Measurements from ENCODE around the gene JCHAIN. TPM values are rescaled to one million over a fixed set of nuclear protein-coding genes. Genes with fewer than 3 reads are reported as not detected.

The JCHAIN gene
- total RNA-seq, 3 donors from 2014 or later, result 258 to 602 (median 347) TPM

DNA sequence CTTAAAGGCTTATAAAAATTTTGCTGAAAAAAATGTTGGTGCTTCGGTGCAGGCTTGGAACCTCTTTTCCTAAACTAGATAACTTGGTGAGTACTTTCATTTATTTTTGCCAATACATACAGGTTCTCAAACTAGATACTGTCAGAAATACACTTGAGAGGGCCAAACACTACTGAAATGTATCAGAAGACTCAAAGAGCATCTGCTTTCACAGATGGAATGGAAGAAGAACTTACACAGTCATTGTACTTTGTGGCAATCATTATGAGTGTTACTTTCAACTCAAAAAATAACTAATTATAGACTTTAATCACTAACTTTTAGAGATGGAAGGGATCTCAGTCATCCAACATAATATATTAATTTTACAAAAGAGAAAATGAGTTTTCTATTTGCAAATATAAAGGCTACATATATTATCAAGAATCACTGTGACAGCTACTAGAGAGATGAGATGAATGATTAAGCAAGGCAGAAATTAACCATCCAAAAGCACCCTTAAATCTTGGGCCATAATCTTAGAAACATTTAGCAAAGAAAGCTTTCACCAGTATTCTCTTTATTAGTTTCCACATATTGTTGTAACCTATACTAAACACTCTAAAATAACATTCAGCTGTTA lies 36.7 kb downstream of the JCHAIN start:
- TF ChIP-seq, protein P1, sequence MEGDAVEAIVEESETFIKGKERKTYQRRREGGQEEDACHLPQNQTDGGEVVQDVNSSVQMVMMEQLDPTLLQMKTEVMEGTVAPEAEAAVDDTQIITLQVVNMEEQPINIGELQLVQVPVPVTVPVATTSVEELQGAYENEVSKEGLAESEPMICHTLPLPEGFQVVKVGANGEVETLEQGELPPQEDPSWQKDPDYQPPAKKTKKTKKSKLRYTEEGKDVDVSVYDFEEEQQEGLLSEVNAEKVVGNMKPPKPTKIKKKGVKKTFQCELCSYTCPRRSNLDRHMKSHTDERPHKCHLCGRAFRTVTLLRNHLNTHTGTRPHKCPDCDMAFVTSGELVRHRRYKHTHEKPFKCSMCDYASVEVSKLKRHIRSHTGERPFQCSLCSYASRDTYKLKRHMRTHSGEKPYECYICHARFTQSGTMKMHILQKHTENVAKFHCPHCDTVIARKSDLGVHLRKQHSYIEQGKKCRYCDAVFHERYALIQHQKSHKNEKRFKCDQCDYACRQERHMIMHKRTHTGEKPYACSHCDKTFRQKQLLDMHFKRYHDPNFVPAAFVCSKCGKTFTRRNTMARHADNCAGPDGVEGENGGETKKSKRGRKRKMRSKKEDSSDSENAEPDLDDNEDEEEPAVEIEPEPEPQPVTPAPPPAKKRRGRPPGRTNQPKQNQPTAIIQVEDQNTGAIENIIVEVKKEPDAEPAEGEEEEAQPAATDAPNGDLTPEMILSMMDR (IDR thresholded peaks at IDR 0.05), result no peak
- DNase-seq, result no peak
- H3K36me3 ChIP-seq (ENCODE audit: low read depth), result no peaks in the 10 kb centered on the region
- no peak for ATAC-seq
- no peaks in the 10 kb centered on the region for H3K4me1 ChIP-seq (ENCODE audit: low read depth)
- no peaks in the 10 kb centered on the region for H3K9me3 ChIP-seq
- no peak overlapping the region for H3K4me3 ChIP-seq
- intact Hi-C loops (cut with DNase I, micrococcal nuclease), result no loop called here

DNA sequence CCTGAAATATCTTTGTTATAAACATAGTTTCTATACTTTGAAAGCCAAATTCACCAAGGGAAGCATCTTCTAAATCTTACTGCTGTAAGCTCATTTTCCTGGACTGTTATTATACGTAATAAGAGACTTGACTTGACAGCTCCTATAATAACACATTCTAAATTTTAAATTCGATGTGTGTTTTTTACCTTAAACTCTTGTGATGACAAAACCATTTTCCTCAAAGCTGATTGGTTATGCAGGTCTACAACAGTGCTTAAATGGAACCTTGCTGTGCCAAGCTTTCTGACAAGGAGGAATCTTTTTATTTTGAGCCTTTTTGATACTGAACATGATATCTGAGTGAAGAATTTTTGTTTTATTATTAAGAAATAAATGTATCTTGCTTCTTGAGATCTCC lies 37.9 kb downstream of the JCHAIN start, which contains the start of gene ENAM:
ENAM (plus strand) TSS at position 301 of the 400 bp plus-strand sequence. CDS start 757 bp downstream, outside the sequence.
- no peak within 1 kb of the TSS for H3K4me3 ChIP-seq
- no peaks in the 10 kb centered on the region for H3K36me3 ChIP-seq (ENCODE audit: low read depth)
- H3K9me3 ChIP-seq, result no peaks in the 10 kb centered on the region
- intact Hi-C loops (cut with DNase I, micrococcal nuclease), result no loop called here
- no peak for DNase-seq
- TF ChIP-seq, protein P1 (IDR thresholded peaks at IDR 0.05), result no peak
- H3K4me1 ChIP-seq (ENCODE audit: low read depth), result no peaks in the 10 kb centered on the region
- no peak for ATAC-seq

DNA sequence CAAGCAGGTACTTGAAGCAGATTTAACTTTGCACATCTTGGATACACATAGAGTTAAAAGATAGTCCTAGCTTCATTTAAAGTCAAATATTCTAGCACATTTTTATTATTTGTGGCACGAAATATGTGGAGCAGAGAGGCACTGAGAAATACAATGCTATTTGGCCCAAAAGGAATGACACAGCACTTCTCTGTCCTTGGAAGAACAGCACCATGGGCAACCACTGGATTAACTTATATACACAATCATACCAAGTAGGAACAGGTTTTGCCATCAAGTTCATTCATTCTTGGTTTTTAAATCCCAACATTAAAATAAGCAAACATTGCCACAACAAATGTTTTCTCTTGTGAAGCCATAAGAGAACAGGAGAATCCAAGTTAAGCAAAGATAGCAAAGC lies 38.7 kb downstream of the JCHAIN start:
- no peaks in the 10 kb centered on the region for H3K9me3 ChIP-seq
- H3K36me3 ChIP-seq (ENCODE audit: low read depth), result no peaks in the 10 kb centered on the region
- intact Hi-C loops (cut with DNase I, micrococcal nuclease), result no loop called here
- ATAC-seq (no peak), DNase-seq (no peak)
- H3K4me1 ChIP-seq (ENCODE audit: low read depth), result no peaks in the 10 kb centered on the region
- TF ChIP-seq, protein P1 (IDR thresholded peaks at IDR 0.05), result no peak
- no peak overlapping the region for H3K4me3 ChIP-seq

DNA sequence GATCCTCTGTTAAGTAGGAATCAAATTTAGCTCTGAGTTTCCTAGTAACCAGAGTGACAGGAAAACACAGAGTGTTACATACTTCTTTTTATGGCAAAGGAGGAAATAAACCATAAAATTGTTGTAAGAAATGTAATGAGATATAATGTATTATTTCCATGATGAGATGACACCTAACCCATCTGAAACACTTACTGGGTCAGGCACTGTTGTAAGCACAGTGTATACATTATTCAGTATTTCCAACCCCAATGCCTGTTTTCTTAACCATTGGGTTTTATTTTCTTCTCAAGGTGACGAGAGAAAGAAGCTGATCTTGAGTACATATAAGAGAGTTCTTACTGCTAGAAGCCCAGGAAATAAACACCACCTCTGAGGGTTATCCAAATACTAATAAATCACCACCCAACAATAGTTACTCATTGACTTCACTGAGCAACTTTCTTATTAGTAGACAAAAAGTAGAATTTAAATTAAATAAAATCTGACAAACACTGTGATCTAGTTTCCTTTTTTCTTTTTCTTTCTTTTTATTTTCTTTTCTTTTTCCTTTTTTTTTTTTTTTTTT lies 42.0 kb downstream of the JCHAIN start:
- Histone ChIP-seq H3K9me3 (no peaks in the 10 kb centered on the region), H3K36me3 (ENCODE audit: low read depth) (no peaks in the 10 kb centered on the region), H3K4me3 (no peak overlapping the region), H3K4me1 (ENCODE audit: low read depth) (no peaks in the 10 kb centered on the region)
- TF ChIP-seq, protein P1 (IDR thresholded peaks at IDR 0.05), result no peak
- no peak for DNase-seq
- intact Hi-C loops (cut with DNase I, micrococcal nuclease), result no loop called here
- ATAC-seq, result peak; percentile 47

DNA sequence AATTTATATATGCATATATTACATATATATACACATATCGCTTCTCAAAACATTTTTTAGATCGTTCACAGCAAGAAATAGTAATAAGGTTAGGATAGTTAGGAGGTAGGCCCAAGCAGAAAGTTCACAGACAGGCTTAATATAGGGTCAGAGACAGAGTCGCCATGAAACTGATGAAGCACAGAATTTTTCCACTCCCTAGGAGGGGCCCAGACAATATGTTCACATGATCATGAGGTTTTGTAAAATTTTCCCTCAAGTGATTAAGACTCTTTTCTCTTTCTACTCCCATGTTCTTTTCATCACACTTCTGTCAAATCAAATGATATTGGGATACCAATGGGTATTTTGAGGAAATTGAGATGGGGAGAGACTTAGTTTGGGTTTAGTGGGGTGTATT lies 43.0 kb downstream of the JCHAIN start:
- TF ChIP-seq, protein P1 (IDR thresholded peaks at IDR 0.05), result no peak
- intact Hi-C loops (cut with DNase I, micrococcal nuclease), result no loop called here
- H3K4me1 ChIP-seq (ENCODE audit: low read depth), result no peaks in the 10 kb centered on the region
- no peaks in the 10 kb centered on the region for H3K9me3 ChIP-seq
- ATAC-seq (no peak), DNase-seq (no peak)
- no peaks in the 10 kb centered on the region for H3K36me3 ChIP-seq (ENCODE audit: low read depth)
- no peak overlapping the region for H3K4me3 ChIP-seq
